Subcutaneous adipose tissue (tissue), 4 donors: ENCODE measurements around the gene CHP1. TPM values are rescaled to one million over a fixed set of nuclear protein-coding genes. Genes with fewer than 3 reads are reported as not detected.

ENCODE experiments used
- CTCF ChIP-seq: fragments of 450-650 bp; IDR thresholded peaks from one replicate; pipeline ENCODE4 v1.5.1; 2016; ENCODE audit warnings: low read depth, mild to moderate bottlenecking, control low read depth, antibody characterized with exemption, moderate library complexity
- total RNA-seq, 4 donors: library from RNA; depleted of rRNA; stranded (reverse); fragments of >200 nt; gene quantifications; one replicate each; pipeline ENCODE4 v1.1.0, GENCODE V29; 2016

Gene CHP1
- total RNA-seq, 4 donors from 2014 or later: 255 to 607 (median 291) TPM

GRCh38 chr15:41258750-41259471 lies 27.8 kb downstream of the CHP1 start:
- no peak for TF ChIP-seq CTCF

GRCh38 chr15:41259546-41260189 lies 28.6 kb downstream of the CHP1 start:
- TF ChIP-seq CTCF: no peak

GRCh38 chr15:41262571-41262970 lies 31.5 kb downstream of the CHP1 start:
- TF ChIP-seq CTCF: no peak

- no peak for TF ChIP-seq CTCF
These were observed 32.9 kb downstream of the CHP1 start for GRCh38 chr15:41263891-41264351.

GRCh38 chr15:41269887-41270286 lies 38.8 kb downstream of the CHP1 start:
- no peak for TF ChIP-seq CTCF

GRCh38 chr15:41276831-41277230 lies 45.8 kb downstream of the CHP1 start:
- no peak for TF ChIP-seq CTCF

GRCh38 chr15:41278319-41278718 lies 47.3 kb downstream of the CHP1 start:
- no peak for TF ChIP-seq CTCF
